Measurements from ENCODE around the gene AVPR1A. TPM values are rescaled to one million over a fixed set of nuclear protein-coding genes. Genes with fewer than 3 reads are reported as not detected.

Gene AVPR1A
- total RNA-seq, 1 donor from 2014 or later, result 0.45 TPM

DNA sequence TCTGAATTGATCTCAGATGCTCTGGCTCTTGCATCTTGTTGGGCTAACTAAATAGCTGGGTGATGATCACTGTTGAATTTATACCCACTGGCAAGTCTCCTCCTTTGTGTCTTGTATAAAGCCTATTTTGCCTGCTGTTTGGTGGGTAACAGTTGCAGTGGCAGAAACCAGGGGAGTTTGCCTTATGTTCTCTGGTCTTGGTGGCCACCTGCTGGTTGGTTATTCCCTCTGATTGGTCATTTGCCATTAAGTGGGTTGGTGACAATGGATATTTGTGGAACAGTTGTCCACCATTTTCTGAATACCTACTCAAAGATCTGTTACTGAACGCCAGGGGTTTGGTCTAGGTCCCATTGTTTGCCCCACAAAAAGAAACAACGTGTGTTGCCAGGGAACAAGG is 52.1 kb downstream of the AVPR1A start:
- H3K9me3 Mint-ChIP-seq (ENCODE audit: low read depth), result no peaks in the 10 kb centered on the region
- TF ChIP-seq, protein P1, sequence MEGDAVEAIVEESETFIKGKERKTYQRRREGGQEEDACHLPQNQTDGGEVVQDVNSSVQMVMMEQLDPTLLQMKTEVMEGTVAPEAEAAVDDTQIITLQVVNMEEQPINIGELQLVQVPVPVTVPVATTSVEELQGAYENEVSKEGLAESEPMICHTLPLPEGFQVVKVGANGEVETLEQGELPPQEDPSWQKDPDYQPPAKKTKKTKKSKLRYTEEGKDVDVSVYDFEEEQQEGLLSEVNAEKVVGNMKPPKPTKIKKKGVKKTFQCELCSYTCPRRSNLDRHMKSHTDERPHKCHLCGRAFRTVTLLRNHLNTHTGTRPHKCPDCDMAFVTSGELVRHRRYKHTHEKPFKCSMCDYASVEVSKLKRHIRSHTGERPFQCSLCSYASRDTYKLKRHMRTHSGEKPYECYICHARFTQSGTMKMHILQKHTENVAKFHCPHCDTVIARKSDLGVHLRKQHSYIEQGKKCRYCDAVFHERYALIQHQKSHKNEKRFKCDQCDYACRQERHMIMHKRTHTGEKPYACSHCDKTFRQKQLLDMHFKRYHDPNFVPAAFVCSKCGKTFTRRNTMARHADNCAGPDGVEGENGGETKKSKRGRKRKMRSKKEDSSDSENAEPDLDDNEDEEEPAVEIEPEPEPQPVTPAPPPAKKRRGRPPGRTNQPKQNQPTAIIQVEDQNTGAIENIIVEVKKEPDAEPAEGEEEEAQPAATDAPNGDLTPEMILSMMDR (IDR thresholded peaks at IDR 0.05), result peak; percentile 56
- no peak for DNase-seq (ENCODE audit: low spot score)
- peaks cover 3% of the 10 kb centered on the region for H3K4me1 Mint-ChIP-seq (ENCODE audit: low read depth)
- H3K27me3 Mint-ChIP-seq (ENCODE audit: low read depth), result peaks cover 3% of the 10 kb centered on the region
- H3K4me3 Mint-ChIP-seq (ENCODE audit: unreplicated experiment), result no peak overlapping the region
- H3K36me3 Mint-ChIP-seq (ENCODE audit: low read depth), result no peaks in the 10 kb centered on the region
- H3K27ac Mint-ChIP-seq (ENCODE audit: unreplicated experiment), result no peak overlapping the region

DNA sequence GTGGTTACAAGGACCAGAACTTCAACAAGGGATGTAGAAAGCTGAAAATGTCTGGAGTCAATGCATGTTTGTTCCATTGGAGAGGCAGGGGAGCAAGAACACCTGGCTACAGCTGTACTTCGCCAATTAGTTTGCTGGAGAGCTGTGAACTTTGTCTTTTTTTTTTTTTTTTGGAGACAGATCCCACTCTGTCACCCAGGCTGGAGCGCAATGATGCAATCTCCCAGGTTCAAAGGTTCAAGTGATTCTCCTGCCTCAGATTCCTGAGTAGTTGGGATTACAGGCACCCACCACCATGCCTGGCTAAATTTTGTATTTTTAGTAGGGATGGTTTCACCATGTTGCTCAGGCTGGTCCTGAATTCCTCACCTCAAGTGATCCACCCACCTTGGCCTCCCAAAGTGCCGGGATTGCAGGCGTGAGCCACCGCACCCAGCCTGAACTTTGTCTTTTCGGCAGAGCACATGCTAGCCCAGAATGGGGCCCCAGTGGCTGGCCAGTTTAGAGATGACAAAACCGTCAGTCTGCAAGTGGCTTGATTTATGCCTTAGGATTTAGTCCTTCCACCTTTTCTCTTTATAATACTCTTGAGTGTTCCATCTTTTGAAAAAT is 55.5 kb downstream of the AVPR1A start:
- TF ChIP-seq, protein P1 (IDR thresholded peaks at IDR 0.05), result no peak
- Mint-ChIP-seq H3K36me3 (ENCODE audit: low read depth) (no peaks in the 10 kb centered on the region), H3K27ac (ENCODE audit: unreplicated experiment) (no peak overlapping the region), H3K27me3 (ENCODE audit: low read depth) (peaks cover 3% of the 10 kb centered on the region), H3K4me3 (ENCODE audit: unreplicated experiment) (no peak overlapping the region), H3K4me1 (ENCODE audit: low read depth) (peaks cover 11% of the 10 kb centered on the region), H3K9me3 (ENCODE audit: low read depth) (no peaks in the 10 kb centered on the region)
- DNase-seq (ENCODE audit: low spot score), result no peak

DNA sequence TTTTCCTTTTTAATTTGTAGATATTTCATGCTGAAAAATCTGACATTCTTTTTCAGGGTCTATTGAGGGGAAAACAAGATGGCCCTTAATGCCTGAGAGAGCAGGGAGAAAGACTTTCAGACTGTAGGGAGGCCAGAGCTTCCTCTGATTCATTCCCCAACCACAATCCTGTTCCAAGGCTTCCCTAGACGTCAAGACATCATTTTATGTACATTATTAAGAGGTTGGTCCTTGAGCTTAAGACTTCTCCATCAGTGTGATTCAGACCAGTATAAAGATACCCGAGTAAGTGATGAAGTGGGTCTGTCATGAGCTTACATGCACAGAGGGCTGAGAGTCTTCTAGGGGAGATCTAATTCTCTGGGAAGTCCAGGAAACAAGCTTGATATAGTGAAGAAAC is 57.3 kb downstream of the AVPR1A start:
- Mint-ChIP-seq H3K27ac (ENCODE audit: unreplicated experiment) (no peak overlapping the region), H3K4me1 (ENCODE audit: low read depth) (peaks cover 11% of the 10 kb centered on the region), H3K9me3 (ENCODE audit: low read depth) (no peaks in the 10 kb centered on the region), H3K36me3 (ENCODE audit: low read depth) (no peaks in the 10 kb centered on the region), H3K27me3 (ENCODE audit: low read depth) (peaks cover 3% of the 10 kb centered on the region), H3K4me3 (ENCODE audit: unreplicated experiment) (no peak overlapping the region)
- TF ChIP-seq, protein P1 (IDR thresholded peaks at IDR 0.05), result no peak
- no peak for DNase-seq (ENCODE audit: low spot score)

DNA sequence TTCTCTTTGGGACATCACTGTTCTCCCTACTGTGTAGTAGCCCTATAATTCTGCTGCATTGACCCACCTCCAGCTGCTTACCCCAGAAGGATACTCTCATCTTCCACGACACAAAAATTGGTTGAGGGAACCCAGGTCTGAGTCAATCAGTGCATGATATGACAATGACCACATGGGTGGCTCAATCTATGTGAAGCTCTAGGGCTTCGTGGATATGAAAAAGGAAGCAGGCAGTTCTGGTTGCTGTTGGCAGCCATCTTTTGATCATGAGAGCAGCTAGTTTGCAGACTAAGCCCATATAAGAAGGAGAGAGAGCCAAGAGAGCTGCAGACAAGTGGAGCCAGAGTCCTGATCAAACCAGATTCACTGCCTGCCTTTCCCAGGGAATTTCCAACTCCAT is 57.9 kb downstream of the AVPR1A start:
- peaks cover 3% of the 10 kb centered on the region for H3K27me3 Mint-ChIP-seq (ENCODE audit: low read depth)
- no peaks in the 10 kb centered on the region for H3K9me3 Mint-ChIP-seq (ENCODE audit: low read depth)
- H3K36me3 Mint-ChIP-seq (ENCODE audit: low read depth), result no peaks in the 10 kb centered on the region
- H3K4me3 Mint-ChIP-seq (ENCODE audit: unreplicated experiment), result no peak overlapping the region
- DNase-seq (ENCODE audit: low spot score), result no peak
- TF ChIP-seq, protein P1 (IDR thresholded peaks at IDR 0.05), result no peak
- H3K4me1 Mint-ChIP-seq (ENCODE audit: low read depth), result peaks cover 11% of the 10 kb centered on the region
- no peak overlapping the region for H3K27ac Mint-ChIP-seq (ENCODE audit: unreplicated experiment)

Other genes with a start within 250 kb of the AVPR1A start
- 34.3 to 55.9 TPM (median 44.8 TPM) in 3 replicates for gene PPM1H, start 216.1 kb downstream of the AVPR1A start, total RNA-seq

Data from chondrocyte (in vitro differentiated cells).